OCI-LY3 (cell line): Measurements from ENCODE around the gene UPK3B.
"Not testable (repeated sequence)": the region's sequence is repeated elsewhere in the genome, so short reads cannot be mapped to it uniquely, and the experiment has no call there.

Source experiments
- H2AFZ ChIP-seq: fragments of 200-600, 300-600 bp; shearing (Covaris generic); 2 replicates; pipeline ENCODE4 v1.6.0; 2014; ENCODE audit warnings: antibody characterized with exemption, low read depth, low read length
- H3K27ac ChIP-seq: fragments of 200-600, 300-600 bp; sonication (generic); 2 replicates; pipeline ENCODE4 v1.5.1; 2014; ENCODE audit warnings: mild to moderate bottlenecking, low read length, moderate library complexity, mixed read lengths
- H3K27me3 ChIP-seq: fragments of 200-600, 300-600 bp; sonication (generic); 2 replicates; pipeline ENCODE4 v1.6.1; 2014; ENCODE audit warnings: low read depth, low read length, mixed read lengths
- H3K36me3 ChIP-seq: fragments of 200-600, 300-600 bp; sonication (generic); replicated peaks from 2 replicates; pipeline ENCODE3; 2014; ENCODE audit warnings: low read depth, low read length, mixed read lengths
- H3K4me1 ChIP-seq: fragments of 300-600, 200-600 bp; sonication (generic); 2 replicates; pipeline ENCODE4 v1.6.1; 2014; ENCODE audit warnings: low read length, mixed read lengths
- H3K4me2 ChIP-seq: fragments of 200-600, 300-600 bp; sonication (generic); 2 replicates; pipeline ENCODE4 v1.6.1; 2014; ENCODE audit warnings: low read length, mixed read lengths
- H3K4me3 ChIP-seq: fragments of 300-600, 200-600 bp; sonication (generic); 2 replicates; pipeline ENCODE4 v1.5.1; 2014; ENCODE audit warnings: antibody characterized with exemption, mild to moderate bottlenecking, low read length, moderate library complexity
- H3K79me2 ChIP-seq: fragments of 300-600, 200-600 bp; shearing (Covaris generic); 2 replicates; pipeline ENCODE4 v1.6.1; 2014; ENCODE audit warnings: mild to moderate bottlenecking, low read length, mixed read lengths
- H3K9ac ChIP-seq: fragments of 300-600, 200-600 bp; shearing (Covaris generic); 2 replicates; pipeline ENCODE4 v1.6.0; 2014; ENCODE audit warnings: mild to moderate bottlenecking, low read length, moderate library complexity
- H3K9me3 ChIP-seq: fragments of 200-600, 300-600 bp; shearing (Covaris generic); 2 replicates; pipeline ENCODE4 v1.6.1; 2014; ENCODE audit warnings: low read length, mixed read lengths; ENCODE audit not compliant: insufficient read depth
- H4K20me1 ChIP-seq: fragments of 200-600, 300-600 bp; sonication (generic); 2 replicates; pipeline ENCODE4 v1.6.1; 2016; ENCODE audit warnings: low read length, mixed read lengths; ENCODE audit not compliant: insufficient read depth
- CTCF ChIP-seq: fragments of 200-600, 300-600 bp; sonication (generic); IDR thresholded peaks from 2 replicates; pipeline ENCODE4 v1.5.1; 2014; ENCODE audit warnings: antibody characterized with exemption, low read length, low read depth
- EZH2phosphoT487 ChIP-seq: fragments of 200-600 bp; shearing (Covaris generic); IDR thresholded peaks from 2 replicates; pipeline ENCODE4 v1.6.1; 2018; ENCODE audit warnings: antibody characterized with exemption, mixed run types, low read depth

The UPK3B gene

GRCh38 chr7:76502224-76502623, 8.1 kb upstream of the UPK3B start:
- not testable (repeated sequence) for H3K27me3 ChIP-seq, H3K36me3 ChIP-seq, H3K9me3 ChIP-seq, H3K4me2 ChIP-seq, H4K20me1 ChIP-seq, H2AFZ ChIP-seq, H3K4me1 ChIP-seq, H3K9ac ChIP-seq, H3K79me2 ChIP-seq, H3K27ac ChIP-seq, H3K4me3 ChIP-seq

GRCh38 chr7:76502836-76503235, 7.5 kb upstream of the UPK3B start:
- not testable (repeated sequence) for H2AFZ ChIP-seq, H3K79me2 ChIP-seq, H3K4me1 ChIP-seq, H3K27me3 ChIP-seq, H3K27ac ChIP-seq, H3K9me3 ChIP-seq, H3K4me3 ChIP-seq, H3K9ac ChIP-seq, H4K20me1 ChIP-seq, H3K36me3 ChIP-seq, H3K4me2 ChIP-seq

GRCh38 chr7:76503244-76503643, 7.1 kb upstream of the UPK3B start:
- H2AFZ ChIP-seq, H4K20me1 ChIP-seq, H3K9ac ChIP-seq, H3K36me3 ChIP-seq, H3K4me2 ChIP-seq, H3K4me3 ChIP-seq, H3K27ac ChIP-seq, H3K27me3 ChIP-seq, H3K79me2 ChIP-seq, H3K4me1 ChIP-seq, H3K9me3 ChIP-seq: not testable (repeated sequence)

GRCh38 chr7:76504351-76505167, 5.8 kb upstream of the UPK3B start:
- not testable (repeated sequence) for H3K79me2 ChIP-seq, H3K27ac ChIP-seq, H3K4me3 ChIP-seq, H3K4me1 ChIP-seq, H3K9ac ChIP-seq, H3K36me3 ChIP-seq, H3K4me2 ChIP-seq, H3K9me3 ChIP-seq, H3K27me3 ChIP-seq, H2AFZ ChIP-seq, H4K20me1 ChIP-seq

- no peak overlapping the region for H3K27ac ChIP-seq
- no peak overlapping the region for H3K9ac ChIP-seq
- H4K20me1 ChIP-seq = no peaks in the 10 kb centered on the region
- no peak for TF ChIP-seq CTCF
- no peak for TF ChIP-seq EZH2phosphoT487
- no peaks in the 10 kb centered on the region for H3K27me3 ChIP-seq
- no peaks in the 10 kb centered on the region for H3K9me3 ChIP-seq
- H3K4me1 ChIP-seq = no peaks in the 10 kb centered on the region
- H2AFZ ChIP-seq = no peak overlapping the region
- H3K36me3 ChIP-seq = peaks cover 5% of the 10 kb centered on the region
- no peak overlapping the region for H3K4me2 ChIP-seq
- no peaks in the 10 kb centered on the region for H3K79me2 ChIP-seq
- H3K4me3 ChIP-seq = no peak overlapping the region
Measured at GRCh38 chr7:76505168-76506080, 4.9 kb upstream of the UPK3B start.

GRCh38 chr7:76506081-76506440, 4.3 kb upstream of the UPK3B start:
- Histone ChIP-seq H3K4me3 (no peak overlapping the region), H3K27me3 (no peaks in the 10 kb centered on the region), H3K36me3 (peaks cover 5% of the 10 kb centered on the region), H3K79me2 (no peaks in the 10 kb centered on the region), H3K4me2 (no peak overlapping the region), H2AFZ (no peak overlapping the region), H3K4me1 (no peaks in the 10 kb centered on the region), H3K9me3 (no peaks in the 10 kb centered on the region), H3K9ac (no peak overlapping the region), H4K20me1 (no peaks in the 10 kb centered on the region), H3K27ac (no peak overlapping the region)
- TF ChIP-seq EZH2phosphoT487 = no peak
- TF ChIP-seq CTCF = no peak

GRCh38 chr7:76506643-76507042, 3.7 kb upstream of the UPK3B start:
- H3K4me2 ChIP-seq, H3K4me3 ChIP-seq, H3K9me3 ChIP-seq, H3K36me3 ChIP-seq, H3K27ac ChIP-seq, H2AFZ ChIP-seq, H3K9ac ChIP-seq, H3K27me3 ChIP-seq, H3K79me2 ChIP-seq, H3K4me1 ChIP-seq, H4K20me1 ChIP-seq: not testable (repeated sequence)
